KG1 (cell line): ENCODE results near the gene LRP4.
"Not testable (repeated sequence)": the region's sequence is repeated elsewhere in the genome, so short reads cannot be mapped to it uniquely, and the experiment has no call there.

Source experiments
- DNase-seq: peaks from one replicate; lab custom pipeline; 2025; lab: John Stamatoyannopoulos, UW

The LRP4 gene

GRCh38 chr11:46927928-46928327 is 9.6 kb upstream of the LRP4 start:
- not testable (repeated sequence) for DNase-seq

GRCh38 chr11:46920755-46921154 is 2.4 kb upstream of the LRP4 start:
- DNase-seq: no peak

GRCh38 chr11:46918788-46919513 is 601 bp upstream of the LRP4 start:
- no peak for DNase-seq

- no peak for DNase-seq
These were observed 628 bp downstream of the LRP4 start for GRCh38 chr11:46917762-46918082.

GRCh38 chr11:46917109-46917761 is 1.1 kb downstream of the LRP4 start:
- no peak for DNase-seq

GRCh38 chr11:46916286-46917108 is 1.9 kb downstream of the LRP4 start:
- DNase-seq: no peak

- DNase-seq: no peak
These were observed 3.4 kb downstream of the LRP4 start for GRCh38 chr11:46914910-46915309.

- DNase-seq: no peak
These were observed 4.0 kb downstream of the LRP4 start for GRCh38 chr11:46914363-46914762.

- no peak for DNase-seq
These were observed 4.9 kb downstream of the LRP4 start for GRCh38 chr11:46913484-46913883.

- no peak for DNase-seq
These were observed 5.7 kb downstream of the LRP4 start for GRCh38 chr11:46912526-46913150.

- DNase-seq: no peak
These were observed 10.7 kb downstream of the LRP4 start for GRCh38 chr11:46907606-46908005.

GRCh38 chr11:46906609-46907041 is 11.7 kb downstream of the LRP4 start:
- no peak for DNase-seq

GRCh38 chr11:46905806-46906205 is 12.5 kb downstream of the LRP4 start:
- no peak for DNase-seq

- DNase-seq: no peak
These were observed 14.5 kb downstream of the LRP4 start for GRCh38 chr11:46903846-46904245.

- no peak for DNase-seq
These were observed 15.7 kb downstream of the LRP4 start for GRCh38 chr11:46902694-46903093.

GRCh38 chr11:46901156-46901555 is 17.2 kb downstream of the LRP4 start:
- DNase-seq: no peak

- DNase-seq: no peak
These were observed 18.1 kb downstream of the LRP4 start for GRCh38 chr11:46900091-46900746.

- DNase-seq: no peak
These were observed 18.8 kb downstream of the LRP4 start for GRCh38 chr11:46899501-46900025.

GRCh38 chr11:46898396-46899095 is 19.8 kb downstream of the LRP4 start:
- no peak for DNase-seq

- no peak for DNase-seq
These were observed 21.5 kb downstream of the LRP4 start for GRCh38 chr11:46896719-46897406.
